Activated T-cell treated with anti-CD3 and anti-CD28 coated beads, Interleukin-2, amount 50 U/mL, for 4 hours (primary cell): ENCODE data around the gene HRG. TPM values are rescaled to one million over a fixed set of nuclear protein-coding genes. Genes with fewer than 3 reads are reported as not detected.

Experiments used
- ATAC-seq, 2 donors: fragments of 200-7000 bp; cut with Tn5 transposase; one replicate each; pipeline ENCODE4 v1.10.0; 2021
- DNase-seq: peaks from one replicate; pipeline ENCODE4 v3.0.0-alpha.2; 2020
- H3K27me3 Mint-ChIP-seq: one replicate; pipeline ENCODE4 v1.8.0; 2021; ENCODE audit warnings: low read depth, mixed read lengths
- H3K36me3 Mint-ChIP-seq: one replicate; pipeline ENCODE4 v1.8.0; 2022; ENCODE audit warnings: mixed read lengths; ENCODE audit not compliant: insufficient read depth
- H3K4me1 Mint-ChIP-seq: one replicate; pipeline ENCODE4 v1.8.0; 2021; ENCODE audit warnings: low read depth, mixed read lengths
- H3K4me3 Mint-ChIP-seq: one replicate; pipeline ENCODE4 v1.8.0; 2021; ENCODE audit warnings: mild to moderate bottlenecking, moderate library complexity, mixed read lengths
- H3K9me3 Mint-ChIP-seq: one replicate; pipeline ENCODE4 v1.8.0; 2021; ENCODE audit warnings: mixed read lengths
- total RNA-seq, 3 donors: library from RNA; stranded (reverse); gene quantifications; one replicate each; pipeline ENCODE4 v1.2.1, GENCODE V29; 2021

Gene HRG
- not detected for total RNA-seq

GRCh38 chr3:186665625-186666188 is at the start of gene HRG:
HRG (plus strand) TSS chr3:186666014; CDS start chr3:186666032, 18 bp downstream.
- ATAC-seq: no peak
- no peak within 1 kb of the TSS for H3K4me3 Mint-ChIP-seq
- H3K9me3 Mint-ChIP-seq: no peaks in the 10 kb centered on the region
- peaks cover 10% of the 10 kb centered on the region for H3K27me3 Mint-ChIP-seq
- H3K36me3 Mint-ChIP-seq: no peaks in the 10 kb centered on the region
- peaks cover 15% of the 10 kb centered on the region for H3K4me1 Mint-ChIP-seq
- DNase-seq: no peak

GRCh38 chr3:186616299-186616617 is 49.6 kb upstream of the HRG start:
- no peak for ATAC-seq

GRCh38 chr3:186617036-186617946 is 48.5 kb upstream of the HRG start:
- Mint-ChIP-seq H3K36me3 (no peaks in the 10 kb centered on the region), H3K27me3 (peaks cover 31% of the 10 kb centered on the region), H3K9me3 (no peaks in the 10 kb centered on the region), H3K4me3 (peak overlapping the region; percentile 68), H3K4me1 (peaks cover 17% of the 10 kb centered on the region)
- DNase-seq (peak; percentile 79), ATAC-seq (peak; percentile 98 to 99)

More at GRCh38 chr3:186616299-186616617, 49.6 kb upstream of the HRG start:
- Mint-ChIP-seq H3K36me3 (no peaks in the 10 kb centered on the region), H3K9me3 (no peaks in the 10 kb centered on the region), H3K27me3 (peaks cover 31% of the 10 kb centered on the region), H3K4me1 (peaks cover 17% of the 10 kb centered on the region), H3K4me3 (no peak overlapping the region)
- DNase-seq: no peak

GRCh38 chr3:186618318-186618938 is 47.4 kb upstream of the HRG start:
- DNase-seq (no peak), ATAC-seq (no peak)
- Mint-ChIP-seq H3K36me3 (no peaks in the 10 kb centered on the region), H3K9me3 (no peaks in the 10 kb centered on the region), H3K27me3 (peaks cover 33% of the 10 kb centered on the region), H3K4me3 (no peak overlapping the region), H3K4me1 (peaks cover 17% of the 10 kb centered on the region)

- no peak for DNase-seq
- no peak for ATAC-seq
- Mint-ChIP-seq H3K4me1 (peaks cover 11% of the 10 kb centered on the region), H3K4me3 (no peak overlapping the region), H3K27me3 (peaks cover 29% of the 10 kb centered on the region), H3K36me3 (no peaks in the 10 kb centered on the region), H3K9me3 (no peaks in the 10 kb centered on the region)
Observed at GRCh38 chr3:186619787-186620212, 46.0 kb upstream of the HRG start.

- ATAC-seq: no peak
- H3K36me3 Mint-ChIP-seq: no peaks in the 10 kb centered on the region
- no peak for DNase-seq
- no peaks in the 10 kb centered on the region for H3K9me3 Mint-ChIP-seq
- no peak overlapping the region for H3K4me3 Mint-ChIP-seq
- H3K27me3 Mint-ChIP-seq: peaks cover 27% of the 10 kb centered on the region
- peaks cover 9% of the 10 kb centered on the region for H3K4me1 Mint-ChIP-seq
Observed at GRCh38 chr3:186620213-186621092, 45.4 kb upstream of the HRG start.

GRCh38 chr3:186621894-186622650 is 43.7 kb upstream of the HRG start:
- Mint-ChIP-seq H3K4me1 (peaks cover 4% of the 10 kb centered on the region), H3K36me3 (no peaks in the 10 kb centered on the region), H3K9me3 (no peaks in the 10 kb centered on the region), H3K27me3 (peaks cover 24% of the 10 kb centered on the region), H3K4me3 (no peak overlapping the region)
- ATAC-seq (no peak), DNase-seq (no peak)

- Mint-ChIP-seq H3K9me3 (no peaks in the 10 kb centered on the region), H3K36me3 (no peaks in the 10 kb centered on the region), H3K27me3 (peaks cover 19% of the 10 kb centered on the region), H3K4me1 (no peaks in the 10 kb centered on the region), H3K4me3 (no peak overlapping the region)
- ATAC-seq (no peak), DNase-seq (no peak)
Observed at GRCh38 chr3:186622651-186623310, 43.0 kb upstream of the HRG start.

- no peaks in the 10 kb centered on the region for H3K36me3 Mint-ChIP-seq
- ATAC-seq: no peak
- H3K4me1 Mint-ChIP-seq: no peaks in the 10 kb centered on the region
- H3K27me3 Mint-ChIP-seq: peaks cover 8% of the 10 kb centered on the region
- DNase-seq: no peak
- H3K9me3 Mint-ChIP-seq: no peaks in the 10 kb centered on the region
- no peak overlapping the region for H3K4me3 Mint-ChIP-seq
Observed at GRCh38 chr3:186624598-186624997, 41.2 kb upstream of the HRG start.

- no peak overlapping the region for H3K4me3 Mint-ChIP-seq
- H3K36me3 Mint-ChIP-seq: no peaks in the 10 kb centered on the region
- no peaks in the 10 kb centered on the region for H3K4me1 Mint-ChIP-seq
- no peaks in the 10 kb centered on the region for H3K9me3 Mint-ChIP-seq
- peaks cover 9% of the 10 kb centered on the region for H3K27me3 Mint-ChIP-seq
- DNase-seq: no peak
- no peak for ATAC-seq
Observed at GRCh38 chr3:186625600-186626042, 40.2 kb upstream of the HRG start.

- no peak overlapping the region for H3K4me3 Mint-ChIP-seq
- no peak for DNase-seq
- no peaks in the 10 kb centered on the region for H3K36me3 Mint-ChIP-seq
- no peak for ATAC-seq
- H3K9me3 Mint-ChIP-seq: no peaks in the 10 kb centered on the region
- H3K4me1 Mint-ChIP-seq: no peaks in the 10 kb centered on the region
- H3K27me3 Mint-ChIP-seq: peaks cover 11% of the 10 kb centered on the region
Observed at GRCh38 chr3:186626254-186626847, 39.5 kb upstream of the HRG start.

- no peaks in the 10 kb centered on the region for H3K36me3 Mint-ChIP-seq
- H3K4me3 Mint-ChIP-seq: no peak overlapping the region
- peaks cover 9% of the 10 kb centered on the region for H3K27me3 Mint-ChIP-seq
- H3K9me3 Mint-ChIP-seq: no peaks in the 10 kb centered on the region
- ATAC-seq (no peak), DNase-seq (no peak)
- no peaks in the 10 kb centered on the region for H3K4me1 Mint-ChIP-seq
Observed at GRCh38 chr3:186627852-186628414, 37.9 kb upstream of the HRG start.
